ENCODE measurements around the gene CTSK. TPM values are rescaled to one million over a fixed set of nuclear protein-coding genes. Genes with fewer than 3 reads are reported as not detected.

Gene CTSK
- total and polyA plus RNA-seq, 2 of the 4 experiments (the other 2 are of a cell fraction) = 7.7 to 15.1 TPM

- DNase-seq (no peak), ATAC-seq (ENCODE audit: low read depth) (no peak)
- Histone ChIP-seq H3K14ac (replicated peaks; ENCODE audit: low read depth, low read length) (no peak overlapping the region), H3K23ac (ENCODE audit: low read depth, low read length) (no peak overlapping the region), H2BK5ac (ENCODE audit: low read depth, low read length, poor library complexity, severe bottlenecking) (no peak overlapping the region), H2AFZ (replicated peaks; ENCODE audit: low read length, poor library complexity) (no peak overlapping the region), H3K4me1 (ENCODE audit: control insufficient read depth, insufficient read depth, low read length) (peaks cover 11% of the 10 kb centered on the region), H3K18ac (ENCODE audit: low read depth, low read length) (no peak overlapping the region), H2BK20ac (ENCODE audit: low read depth, low read length) (no peak overlapping the region), H4K20me1 (ENCODE audit: insufficient read depth, low read length) (no peaks in the 10 kb centered on the region; the same call in 1 of the 2 replicates), H3K4me3 (ENCODE audit: insufficient read depth, low read depth, low read length) (no peak overlapping the region), H2AK9ac (replicated peaks; ENCODE audit: low read depth, low read length, poor library complexity) (no peak overlapping the region), H2BK120ac (ENCODE audit: low read depth, low read length) (no peak overlapping the region), H3K27me3 (ENCODE audit: control insufficient read depth, insufficient read depth, low read length) (no peaks in the 10 kb centered on the region), H3K9ac (ENCODE audit: low read depth, low read length) (no peak overlapping the region), H3K9me3 (ENCODE audit: control insufficient read depth, insufficient read depth, low read length) (peaks cover 3% of the 10 kb centered on the region), H2BK15ac (ENCODE audit: low read depth, low read length) (no peak overlapping the region), H3K36me3 (ENCODE audit: control insufficient read depth, insufficient read depth, low read length) (no peaks in the 10 kb centered on the region), H3K4me2 (ENCODE audit: low read depth, low read length) (no peak overlapping the region), H2AK5ac (ENCODE audit: low read depth, low read length) (no peak overlapping the region), H3K56ac (ENCODE audit: extremely low read depth, insufficient read depth, low read length) (no peak overlapping the region), H3K9me1 (ENCODE audit: insufficient read depth, low read length) (no peaks in the 10 kb centered on the region; the same call in 1 of the 2 replicates), H3K79me1 (ENCODE audit: low read depth in 1 of 2, low read length in 2 of 2) (no peaks in the 10 kb centered on the region), H4K5ac (ENCODE audit: low read depth, low read length) (no peak overlapping the region), H4K91ac (ENCODE audit: insufficient read depth, low read depth, low read length) (no peak overlapping the region), H4K8ac (ENCODE audit: low read depth in 2 of 2, low read length in 2 of 2) (no peak overlapping the region), H3K27ac (ENCODE audit: insufficient read depth, low read length) (no peak overlapping the region), H3K4ac (ENCODE audit: low read depth, low read length) (no peak overlapping the region)
- WGBS, 2 experiments (ENCODE audit: extremely low coverage in 2 of 2, insufficient read length in 1 of 2) = no CpG with 5 or more reads among the region's 2 CpGs
- in situ Hi-C loops (cut with MboI; ENCODE audit: low sequenced_read_pairs) (no loop called here), intact Hi-C loops (cut with micrococcal nuclease) (no loop called here), dilution Hi-C loops (cut with HindIII; ENCODE audit: low sequenced_read_pairs, unreplicated experiment) (no loop called here)
- ChIA-PET CTCF (no interaction called here), POLR2A (ENCODE audit: unreplicated experiment) (no interaction called here)
- TF ChIP-seq CHD1 (IDR thresholded peaks at IDR 0.05; ENCODE audit: low read depth, low read length) = no peak
- TF ChIP-seq FOS (IDR thresholded peaks at IDR 0.05; ENCODE audit: low read depth, low read length) = no peak
- no peak for TF ChIP-seq RCOR1 (IDR thresholded peaks at IDR 0.05; ENCODE audit: insufficient replicate concordance, low read length)
- TF ChIP-seq RFX5 (IDR thresholded peaks at IDR 0.05; ENCODE audit: low read depth, low read length) = no peak
- no peak for TF ChIP-seq CTCF (conservative IDR thresholded peaks at IDR 0.05; ENCODE audit: low read depth, low read length)
- no peak for TF ChIP-seq NFE2L2 (IDR thresholded peaks at IDR 0.05; ENCODE audit: low read depth, low read length)
- no peak for TF ChIP-seq POLR2A (IDR thresholded peaks at IDR 0.05; ENCODE audit: low read depth, low read length)
- BruUV-seq (replicated peaks) = no TSS peak
Measured at GRCh38 chr1:150762552-150762951, 45.5 kb downstream of the CTSK start.

Data from IMR-90 (cell line).